IPS-11a (cell line): ENCODE data around the gene CSAG2.
"Not testable (repeated sequence)": the region's sequence is repeated elsewhere in the genome, so short reads cannot be mapped to it uniquely, and the experiment has no call there.

ENCODE experiments used
- H3K4me3 ChIP-seq: one replicate; pipeline ENCODE4 v1.5.1; 2013; ENCODE audit warnings: low read depth, low read length, control low read depth

CSAG2 gene, protein sequence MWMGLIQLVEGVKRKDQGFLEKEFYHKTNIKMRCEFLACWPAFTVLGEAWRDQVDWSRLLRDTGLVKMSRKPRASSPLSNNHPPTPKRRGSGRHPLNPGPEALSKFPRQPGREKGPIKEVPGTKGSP

DNA sequence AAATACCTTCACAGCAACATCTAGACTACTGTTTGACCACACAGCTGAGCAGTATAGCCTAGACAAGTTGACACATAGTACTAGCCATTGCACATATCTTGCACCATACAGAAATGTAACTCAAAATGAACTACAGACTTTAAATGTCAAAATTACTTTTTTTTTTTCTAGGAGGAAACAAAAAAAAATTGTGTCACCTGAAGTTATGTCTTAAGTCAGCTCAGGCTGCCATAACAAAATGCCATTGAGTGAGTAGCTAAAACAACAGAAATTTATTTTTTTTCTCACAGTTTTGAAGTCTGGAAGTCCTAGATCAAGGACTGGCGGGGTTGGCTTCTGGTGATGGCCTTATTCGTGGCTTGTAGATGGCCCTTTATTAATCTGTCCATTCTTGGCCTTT, at the start of gene CSAG2:
Gene CSAG2, minus strand, starts transcription at position 101 of the 400 bp plus-strand sequence. CDS start 161 bp downstream, outside the sequence.
- not testable (repeated sequence) for H3K4me3 ChIP-seq

DNA sequence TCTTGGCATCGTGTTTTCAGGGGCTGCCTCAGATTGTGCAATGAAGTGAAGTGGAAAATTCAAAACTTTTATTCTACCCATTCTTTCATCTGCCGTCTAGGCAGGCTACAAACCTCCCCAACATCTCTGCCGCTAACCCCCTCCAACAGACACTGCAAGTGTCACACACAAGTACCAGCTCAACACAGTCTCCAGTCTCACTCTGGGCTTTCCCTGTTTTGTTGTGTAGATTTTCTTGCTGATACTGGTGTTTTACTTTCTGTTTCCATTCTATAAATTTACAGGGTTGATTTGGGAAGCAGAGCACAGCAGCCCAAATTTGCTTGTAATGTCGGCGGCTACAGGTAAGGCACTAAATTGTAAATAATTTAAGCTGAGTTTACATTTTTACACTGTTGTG, 45.8 kb upstream of the CSAG2 start:
- not testable (repeated sequence) for H3K4me3 ChIP-seq

DNA sequence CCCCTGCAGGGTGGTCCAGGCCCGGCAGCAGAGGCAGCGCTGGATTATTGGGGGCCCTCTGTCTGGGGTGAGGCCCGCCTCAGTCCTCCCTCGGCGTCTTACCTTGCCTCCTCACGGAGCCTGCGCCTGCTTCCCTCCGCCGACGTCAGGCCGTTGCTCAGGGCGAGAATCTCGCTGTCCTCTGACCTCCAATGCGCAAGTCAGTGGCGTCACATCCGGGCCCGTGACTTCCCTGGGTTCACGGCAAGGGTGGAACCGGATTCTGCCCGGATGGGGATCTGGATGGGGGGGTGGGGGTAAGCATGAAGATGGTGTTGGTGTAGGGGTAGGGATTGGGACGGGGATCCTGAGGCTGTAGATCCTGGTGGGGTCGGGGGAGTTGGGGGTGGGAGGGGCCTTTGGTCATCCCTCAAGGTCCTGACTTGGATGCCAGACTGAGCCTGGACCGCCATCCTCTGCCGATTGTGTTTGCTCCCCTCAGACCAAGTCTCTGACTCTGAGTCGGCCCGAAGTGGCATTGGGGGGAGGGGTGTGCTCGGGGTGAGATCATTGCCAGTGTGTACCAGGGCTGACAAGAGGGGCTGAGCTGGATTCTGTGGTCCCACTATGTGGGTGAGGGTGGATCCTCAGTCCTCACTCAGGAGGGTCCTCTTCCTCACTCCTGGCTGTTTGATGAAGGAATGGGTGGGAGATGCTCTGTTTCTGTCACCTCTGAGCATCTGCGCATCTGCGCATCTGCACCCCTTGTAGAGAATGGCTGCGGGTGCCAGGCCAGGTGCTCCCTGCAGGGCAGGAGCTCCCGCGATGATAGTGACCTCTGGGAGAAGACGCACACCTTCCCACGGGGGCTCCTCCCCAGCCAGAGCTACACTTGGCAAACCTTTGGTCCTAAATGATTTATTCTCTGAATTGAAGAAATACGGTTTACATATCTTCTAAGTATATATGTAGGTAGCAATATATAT, 44.9 kb upstream of the CSAG2 start, which contains the start of gene MAGEA2:
Gene MAGEA2, minus strand, starts transcription at position 157 of the 965 bp plus-strand sequence. CDS start 2,479 bp downstream, outside the sequence.
- H3K4me3 ChIP-seq, result not testable (repeated sequence)

DNA sequence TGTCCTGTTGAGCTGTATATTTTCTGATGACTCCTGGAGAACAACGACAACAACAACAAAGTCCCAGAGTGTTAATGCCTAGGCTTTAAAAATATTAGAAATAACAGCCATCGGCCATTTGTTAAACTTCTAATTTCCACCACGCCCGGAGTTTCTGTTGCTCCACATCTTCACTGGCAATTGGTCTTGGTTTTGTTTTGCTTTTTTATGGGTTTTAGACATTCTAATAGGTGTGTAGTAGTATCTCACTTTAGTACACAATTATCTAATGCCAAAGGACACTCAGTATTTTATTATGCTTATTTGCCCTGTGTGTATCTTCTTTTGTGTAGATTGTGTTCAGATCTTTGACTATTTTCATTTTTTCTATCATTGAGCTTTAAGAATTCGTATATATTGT, 29.5 kb upstream of the CSAG2 start:
- H3K4me3 ChIP-seq, result no peak overlapping the region

DNA sequence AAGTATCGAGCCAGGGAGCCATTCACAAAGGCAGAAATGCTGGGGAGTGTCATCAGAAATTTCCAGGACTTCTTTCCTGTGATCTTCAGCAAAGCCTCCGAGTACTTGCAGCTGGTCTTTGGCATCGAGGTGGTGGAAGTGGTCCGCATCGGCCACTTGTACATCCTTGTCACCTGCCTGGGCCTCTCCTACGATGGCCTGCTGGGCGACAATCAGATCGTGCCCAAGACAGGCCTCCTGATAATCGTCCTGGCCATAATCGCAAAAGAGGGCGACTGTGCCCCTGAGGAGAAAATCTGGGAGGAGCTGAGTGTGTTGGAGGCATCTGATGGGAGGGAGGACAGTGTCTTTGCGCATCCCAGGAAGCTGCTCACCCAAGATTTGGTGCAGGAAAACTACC, 27.5 kb upstream of the CSAG2 start:
- H3K4me3 ChIP-seq, result not testable (repeated sequence)

DNA sequence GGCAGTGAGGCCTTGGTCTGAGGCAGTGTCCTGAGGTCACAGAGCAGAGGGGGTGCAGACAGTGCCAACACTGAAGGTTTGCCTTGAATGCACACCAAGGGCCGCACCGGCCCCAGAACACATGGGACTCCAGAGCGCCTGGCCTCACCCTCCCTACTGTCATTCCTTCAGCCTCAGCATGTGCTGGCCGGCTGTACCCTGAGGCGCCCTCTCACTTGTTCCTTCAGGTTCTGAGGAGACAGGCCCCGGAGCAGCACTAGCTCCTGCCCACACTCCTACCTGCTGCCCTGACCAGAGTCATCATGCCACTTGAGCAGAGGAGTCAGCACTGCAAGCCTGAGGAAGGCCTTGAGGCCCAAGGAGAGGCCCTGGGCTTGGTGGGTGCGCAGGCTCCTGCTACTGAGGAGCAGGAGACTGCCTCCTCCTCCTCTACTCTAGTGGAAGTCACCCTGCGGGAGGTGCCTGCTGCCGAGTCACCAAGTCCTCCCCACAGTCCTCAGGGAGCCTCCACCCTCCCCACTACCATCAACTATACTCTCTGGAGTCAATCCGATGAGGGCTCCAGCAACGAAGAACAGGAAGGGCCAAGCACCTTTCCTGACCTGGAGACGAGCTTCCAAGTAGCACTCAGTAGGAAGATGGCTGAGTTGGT, 26.9 kb upstream of the CSAG2 start:
- no peak overlapping the region for H3K4me3 ChIP-seq

DNA sequence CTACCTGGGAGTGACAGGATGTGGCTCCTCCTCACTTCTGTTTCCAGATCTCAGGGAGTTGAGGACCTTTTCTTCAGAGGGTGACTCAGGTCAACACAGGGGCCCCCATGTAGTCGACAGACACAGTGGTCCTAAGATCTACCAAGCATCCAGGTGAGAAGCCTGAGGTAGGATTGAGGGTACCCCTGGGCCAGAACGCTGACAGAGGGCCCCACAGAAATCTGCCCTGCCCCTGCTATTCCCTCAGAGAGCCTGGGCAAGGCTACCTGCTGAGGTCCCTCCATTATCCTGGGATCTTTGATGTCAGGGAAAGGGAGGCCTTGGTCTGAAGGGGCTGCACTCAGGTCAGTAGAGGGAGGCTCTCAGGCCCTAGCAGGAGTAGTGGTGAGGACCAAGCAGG, 26.0 kb upstream of the CSAG2 start:
- H3K4me3 ChIP-seq, result no peak overlapping the region

DNA sequence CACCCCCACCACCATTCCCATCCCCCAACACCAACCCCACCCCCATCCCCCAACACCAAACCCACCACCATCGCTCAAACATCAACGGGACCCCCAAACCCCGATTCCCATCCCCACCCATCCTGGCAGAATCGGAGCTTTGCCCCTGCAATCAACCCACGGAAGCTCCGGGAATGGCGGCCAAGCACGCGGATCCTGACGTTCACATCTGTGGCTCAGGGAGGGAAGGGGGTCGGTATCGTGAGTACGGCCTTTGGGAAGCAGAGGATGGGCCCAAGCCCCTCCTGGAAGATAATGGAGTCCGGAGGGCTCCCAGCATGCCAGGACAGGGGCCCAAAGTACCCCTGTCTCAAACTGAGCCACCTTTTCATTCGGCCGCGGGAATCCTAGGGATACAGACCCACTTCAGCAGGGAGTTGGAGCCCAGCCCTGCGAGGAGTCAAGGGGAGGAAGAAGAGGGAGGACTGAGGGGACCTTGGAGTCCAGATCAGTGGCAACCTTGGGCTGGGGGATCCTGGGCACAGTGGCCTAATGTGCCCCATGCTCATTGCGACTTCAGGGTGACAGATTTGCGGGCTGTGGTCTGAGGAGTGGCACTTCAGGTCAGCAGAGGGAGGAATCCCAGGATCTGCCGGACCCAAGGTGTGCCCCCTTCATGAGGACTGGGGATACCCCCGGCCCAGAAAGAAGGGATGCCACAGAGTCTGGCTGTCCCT, 25.2 kb upstream of the CSAG2 start:
- not testable (repeated sequence) for H3K4me3 ChIP-seq

DNA sequence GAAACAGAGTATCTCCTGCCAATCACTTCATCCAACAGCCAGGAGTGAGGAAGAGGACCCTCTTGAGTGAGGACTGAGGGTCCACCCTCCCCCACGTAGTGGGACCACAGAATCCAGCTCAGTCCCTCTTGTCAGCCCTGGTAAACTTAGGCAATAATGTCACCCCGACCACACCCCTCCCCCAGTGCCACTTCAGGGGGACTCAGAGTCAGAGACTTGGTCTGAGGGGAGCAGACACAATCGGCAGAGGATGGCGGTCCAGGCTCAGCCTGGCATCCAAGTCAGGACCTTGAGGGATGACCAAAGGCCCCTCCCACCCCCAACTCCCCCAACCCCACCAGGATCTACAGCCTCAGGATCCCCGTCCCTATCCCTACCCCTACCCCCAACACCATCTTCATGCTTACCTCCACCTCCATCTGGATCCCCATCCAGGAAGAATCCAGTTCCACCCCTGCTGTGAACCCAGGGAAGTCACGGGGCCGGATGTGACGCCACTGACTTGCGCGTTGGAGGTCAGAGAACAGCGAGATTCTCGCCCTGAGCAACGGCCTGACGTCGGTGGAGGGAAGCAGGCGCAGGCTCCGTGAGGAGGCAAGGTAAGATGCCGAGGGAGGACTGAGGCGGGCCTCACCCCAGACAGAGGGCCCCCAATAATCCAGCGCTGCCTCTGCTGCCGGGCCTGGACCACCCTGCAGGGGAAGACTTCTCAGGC, 24.3 kb upstream of the CSAG2 start, which contains the start of the genes CSAG1 and MAGEA12:
Gene CSAG1, minus strand, starts transcription at position 461 of the 715 bp plus-strand sequence. CDS start 1,261 bp downstream, outside the sequence.
Gene MAGEA12, plus strand, starts transcription at position 497 of the 715 bp plus-strand sequence. CDS start 2,405 bp downstream, outside the sequence.
- no peak within 1 kb of the TSS for H3K4me3 ChIP-seq

DNA sequence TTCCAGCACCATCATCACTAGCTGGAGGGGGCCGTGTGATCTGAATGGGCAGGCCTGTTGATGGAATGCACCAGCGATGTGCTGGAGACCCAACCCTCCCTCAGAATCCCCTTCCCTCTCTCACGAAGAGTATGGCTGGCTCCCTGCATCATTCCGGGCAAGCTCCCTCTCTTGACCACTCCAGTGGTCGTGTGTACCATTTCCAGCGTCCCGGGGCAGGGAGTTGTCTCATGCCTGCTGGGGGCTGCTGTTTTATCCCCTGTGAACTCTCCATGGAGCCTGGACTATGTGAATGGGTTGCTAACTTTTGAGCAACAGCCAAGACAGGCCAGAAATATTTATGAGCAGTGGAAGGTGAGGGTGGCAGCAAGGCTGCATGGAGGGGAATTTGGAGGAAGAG, 16.3 kb upstream of the CSAG2 start:
- no peak overlapping the region for H3K4me3 ChIP-seq

DNA sequence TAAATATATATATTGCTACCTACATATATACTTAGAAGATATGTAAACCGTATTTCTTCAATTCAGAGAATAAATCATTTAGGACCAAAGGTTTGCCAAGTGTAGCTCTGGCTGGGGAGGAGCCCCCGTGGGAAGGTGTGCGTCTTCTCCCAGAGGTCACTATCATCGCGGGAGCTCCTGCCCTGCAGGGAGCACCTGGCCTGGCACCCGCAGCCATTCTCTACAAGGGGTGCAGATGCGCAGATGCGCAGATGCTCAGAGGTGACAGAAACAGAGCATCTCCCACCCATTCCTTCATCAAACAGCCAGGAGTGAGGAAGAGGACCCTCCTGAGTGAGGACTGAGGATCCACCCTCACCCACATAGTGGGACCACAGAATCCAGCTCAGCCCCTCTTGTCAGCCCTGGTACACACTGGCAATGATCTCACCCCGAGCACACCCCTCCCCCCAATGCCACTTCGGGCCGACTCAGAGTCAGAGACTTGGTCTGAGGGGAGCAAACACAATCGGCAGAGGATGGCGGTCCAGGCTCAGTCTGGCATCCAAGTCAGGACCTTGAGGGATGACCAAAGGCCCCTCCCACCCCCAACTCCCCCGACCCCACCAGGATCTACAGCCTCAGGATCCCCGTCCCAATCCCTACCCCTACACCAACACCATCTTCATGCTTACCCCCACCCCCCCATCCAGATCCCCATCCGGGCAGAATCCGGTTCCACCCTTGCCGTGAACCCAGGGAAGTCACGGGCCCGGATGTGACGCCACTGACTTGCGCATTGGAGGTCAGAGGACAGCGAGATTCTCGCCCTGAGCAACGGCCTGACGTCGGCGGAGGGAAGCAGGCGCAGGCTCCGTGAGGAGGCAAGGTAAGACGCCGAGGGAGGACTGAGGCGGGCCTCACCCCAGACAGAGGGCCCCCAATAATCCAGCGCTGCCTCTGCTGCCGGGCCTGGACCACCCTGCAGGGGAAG, 5.0 kb upstream of the CSAG2 start, which contains the start of gene MAGEA2B:
Gene MAGEA2B, plus strand, starts transcription at position 814 of the 973 bp plus-strand sequence. CDS start 2,479 bp downstream, outside the sequence.
- not testable (repeated sequence) for H3K4me3 ChIP-seq

DNA sequence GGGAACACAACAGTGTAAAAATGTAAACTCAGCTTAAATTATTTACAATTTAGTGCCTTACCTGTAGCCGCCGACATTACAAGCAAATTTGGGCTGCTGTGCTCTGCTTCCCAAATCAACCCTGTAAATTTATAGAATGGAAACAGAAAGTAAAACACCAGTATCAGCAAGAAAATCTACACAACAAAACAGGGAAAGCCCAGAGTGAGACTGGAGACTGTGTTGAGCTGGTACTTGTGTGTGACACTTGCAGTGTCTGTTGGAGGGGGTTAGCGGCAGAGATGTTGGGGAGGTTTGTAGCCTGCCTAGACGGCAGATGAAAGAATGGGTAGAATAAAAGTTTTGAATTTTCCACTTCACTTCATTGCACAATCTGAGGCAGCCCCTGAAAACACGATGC, 4.1 kb upstream of the CSAG2 start:
- not testable (repeated sequence) for H3K4me3 ChIP-seq

DNA sequence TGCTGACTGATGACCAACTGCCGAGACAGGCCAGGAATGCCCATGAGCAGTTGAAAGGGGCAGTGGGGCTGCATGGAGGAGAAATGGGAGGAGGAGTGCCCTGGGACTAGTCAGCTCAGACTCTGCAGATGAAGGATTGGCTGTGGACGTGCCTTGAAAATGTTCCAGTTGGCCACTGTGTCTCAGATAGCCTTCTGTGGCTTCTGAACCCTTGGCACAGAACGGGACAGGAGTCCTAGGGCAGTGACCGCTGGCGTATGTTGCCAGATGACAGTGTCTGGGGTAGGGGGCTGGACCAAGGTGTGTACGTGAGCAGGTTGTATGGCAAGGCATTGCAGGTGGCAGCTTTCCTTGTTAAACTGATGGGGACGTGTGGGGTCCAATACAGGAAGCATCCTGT, 2.6 kb downstream of the CSAG2 start:
- not testable (repeated sequence) for H3K4me3 ChIP-seq

DNA sequence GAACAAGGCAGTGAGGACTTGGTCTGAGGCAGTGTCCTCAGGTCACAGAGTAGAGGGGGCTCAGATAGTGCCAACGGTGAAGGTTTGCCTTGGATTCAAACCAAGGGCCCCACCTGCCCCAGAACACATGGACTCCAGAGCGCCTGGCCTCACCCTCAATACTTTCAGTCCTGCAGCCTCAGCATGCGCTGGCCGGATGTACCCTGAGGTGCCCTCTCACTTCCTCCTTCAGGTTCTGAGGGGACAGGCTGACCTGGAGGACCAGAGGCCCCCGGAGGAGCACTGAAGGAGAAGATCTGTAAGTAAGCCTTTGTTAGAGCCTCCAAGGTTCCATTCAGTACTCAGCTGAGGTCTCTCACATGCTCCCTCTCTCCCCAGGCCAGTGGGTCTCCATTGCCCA, 8.7 kb downstream of the CSAG2 start:
- H3K4me3 ChIP-seq, result not testable (repeated sequence)

DNA sequence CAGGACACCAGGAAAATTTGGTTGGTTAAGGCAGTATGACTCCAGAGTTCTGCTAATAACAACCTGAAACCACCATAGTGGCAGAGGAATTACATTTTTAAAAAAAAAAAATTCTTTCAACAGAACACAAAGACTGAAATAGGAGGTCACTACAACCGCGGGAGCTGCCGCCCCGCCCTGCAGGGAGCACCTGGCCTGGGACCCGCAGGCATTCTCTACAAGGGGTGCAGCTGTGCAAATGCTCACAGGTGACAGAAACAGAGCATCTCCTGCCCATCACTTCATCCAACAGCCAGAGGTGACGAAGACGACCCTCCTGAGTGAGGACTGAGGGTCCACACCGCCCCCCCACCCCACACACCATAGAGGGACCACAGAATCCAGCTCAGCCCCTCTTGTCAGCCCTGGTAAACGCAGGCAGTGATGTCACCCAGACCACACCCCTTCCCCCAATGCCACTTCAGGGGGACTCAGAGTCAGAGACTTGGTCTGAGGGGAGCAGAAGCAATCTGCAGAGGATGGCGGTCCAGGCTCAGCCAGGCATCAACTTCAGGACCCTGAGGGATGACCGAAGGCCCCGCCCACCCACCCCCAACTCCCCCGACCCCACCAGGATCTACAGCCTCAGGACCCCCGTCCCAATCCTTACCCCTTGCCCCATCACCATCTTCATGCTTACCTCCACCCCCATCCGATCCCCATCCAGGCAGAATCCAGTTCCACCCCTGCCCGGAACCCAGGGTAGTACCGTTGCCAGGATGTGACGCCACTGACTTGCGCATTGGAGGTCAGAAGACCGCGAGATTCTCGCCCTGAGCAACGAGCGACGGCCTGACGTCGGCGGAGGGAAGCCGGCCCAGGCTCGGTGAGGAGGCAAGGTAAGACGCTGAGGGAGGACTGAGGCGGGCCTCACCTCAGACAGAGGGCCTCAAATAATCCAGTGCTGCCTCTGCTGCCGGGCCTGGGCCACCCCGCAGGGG, 10.8 kb downstream of the CSAG2 start, which contains the start of gene MAGEA3:
Gene MAGEA3, plus strand, starts transcription at position 843 of the 980 bp plus-strand sequence. CDS start 2,039 bp downstream, outside the sequence.
- not testable (repeated sequence) for H3K4me3 ChIP-seq

DNA sequence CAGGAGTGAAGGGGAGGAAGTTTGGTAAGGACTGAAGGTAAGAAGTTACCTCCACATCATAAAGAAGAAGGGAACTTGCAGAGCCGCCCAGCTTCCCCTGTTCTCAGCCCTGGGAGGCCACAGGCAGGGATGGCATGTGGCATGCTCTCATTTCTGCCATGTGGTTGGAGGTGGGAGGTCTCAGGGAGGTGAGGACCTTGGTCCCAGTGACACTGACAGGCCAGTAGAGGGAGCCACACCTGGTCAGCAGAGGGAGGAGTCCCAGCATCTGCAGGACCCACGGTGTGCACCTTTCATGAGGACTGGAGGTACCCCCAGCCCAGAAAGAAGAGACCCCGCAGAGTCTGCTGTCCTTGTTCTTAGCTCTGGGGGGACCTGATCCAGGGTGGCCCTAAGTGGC, 28.1 kb downstream of the CSAG2 start:
- H3K4me3 ChIP-seq, result not testable (repeated sequence)

DNA sequence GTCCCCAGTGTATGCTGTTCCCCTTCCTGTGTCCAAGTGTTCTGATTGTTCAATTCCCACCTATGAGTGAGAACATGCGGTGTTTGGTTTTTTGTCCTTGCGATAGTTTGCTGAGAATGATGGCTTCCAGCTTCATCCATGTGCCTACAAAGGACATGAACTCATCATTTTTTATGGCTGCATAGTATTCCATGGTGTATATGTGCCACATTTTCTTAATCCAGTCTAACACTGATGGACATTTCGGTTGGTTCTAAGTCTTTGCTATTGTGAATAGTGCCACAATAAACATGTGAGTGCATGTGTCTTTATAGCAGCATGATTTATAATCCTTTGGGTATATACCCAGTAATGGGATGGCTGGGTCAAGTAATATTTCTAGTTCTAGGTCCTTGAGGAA, 34.4 kb downstream of the CSAG2 start:
- H3K4me3 ChIP-seq, result not testable (repeated sequence)
